Mesenteric fat pad (tissue), 1 donor: ENCODE data around the gene ZBTB7A. TPM values are rescaled to one million over a fixed set of nuclear protein-coding genes. Genes with fewer than 3 reads are reported as not detected.

Experiments used
- DNase-seq: peaks from one replicate; pipeline ENCODE4 v3.0.0-alpha.2; 2020; ENCODE audit warnings: low spot score
- total RNA-seq: library from RNA; stranded (reverse); fragmentation: NEBNext Ultra II Directional; extraction: Animal tissue kit (Norgen Biotek cat#: 25700); gene quantifications from one replicate; pipeline ENCODE4 v1.2.1, GENCODE V29; 2021
- donor health status: DM: yes; HTN: yes; CAD: no.

Gene ZBTB7A
- total RNA-seq, 1 donor from 2014 or later, result 51.2 TPM

- no peak for DNase-seq
These were observed 2.7 kb upstream of the ZBTB7A start for GRCh38 chr19:4069331-4069959.

GRCh38 chr19:4068047-4068966 lies 1.6 kb upstream of the ZBTB7A start:
- DNase-seq, result no peak

- no peak for DNase-seq
These were observed 822 bp upstream of the ZBTB7A start for GRCh38 chr19:4067396-4068046.

- DNase-seq, result no peak
These were observed 508 bp downstream of the ZBTB7A start for GRCh38 chr19:4066176-4066606.

- peak; percentile 99 for DNase-seq
These were observed 1.1 kb downstream of the ZBTB7A start for GRCh38 chr19:4065430-4066175.

- DNase-seq, result no peak
These were observed 2.0 kb downstream of the ZBTB7A start for GRCh38 chr19:4064496-4065260.

- DNase-seq, result no peak
These were observed 2.6 kb downstream of the ZBTB7A start for GRCh38 chr19:4064149-4064495.

- no peak for DNase-seq
These were observed 3.1 kb downstream of the ZBTB7A start for GRCh38 chr19:4063369-4064148.

- DNase-seq, result no peak
These were observed 4.0 kb downstream of the ZBTB7A start for GRCh38 chr19:4062419-4063368.

GRCh38 chr19:4061683-4062418 lies 4.8 kb downstream of the ZBTB7A start:
- no peak for DNase-seq

GRCh38 chr19:4061178-4061682 lies 5.5 kb downstream of the ZBTB7A start:
- DNase-seq, result peak; percentile 96

GRCh38 chr19:4060621-4061177 lies 6.0 kb downstream of the ZBTB7A start:
- DNase-seq, result no peak

GRCh38 chr19:4059891-4060620 lies 6.6 kb downstream of the ZBTB7A start:
- no peak for DNase-seq

- no peak for DNase-seq
These were observed 7.2 kb downstream of the ZBTB7A start for GRCh38 chr19:4059453-4059871.

- no peak for DNase-seq
These were observed 7.8 kb downstream of the ZBTB7A start for GRCh38 chr19:4058693-4059452.
